Ramos (cell line): ENCODE results near the gene CAMK2B.

Experiments used
- in situ Hi-C: fragments of 300-500 bp; cut with MboI; formaldehyde crosslinking; loops from one replicate; pipeline ENCODE4 v1.14.3; 2022; ENCODE audit warnings: low sequenced_read_pairs; ENCODE audit not compliant: unreplicated experiment

Gene CAMK2B

GRCh38 chr7:44289341-44290251 lies 35.8 kb downstream of the CAMK2B start:
- in situ Hi-C loops: no loop called here

GRCh38 chr7:44288811-44289340 lies 36.5 kb downstream of the CAMK2B start:
- in situ Hi-C loops: no loop called here

GRCh38 chr7:44288381-44288685 lies 37.1 kb downstream of the CAMK2B start:
- in situ Hi-C loops: no loop called here

- in situ Hi-C loops: no loop called here
Observed at GRCh38 chr7:44287488-44288380, 37.7 kb downstream of the CAMK2B start.

GRCh38 chr7:44286618-44287487 lies 38.5 kb downstream of the CAMK2B start:
- in situ Hi-C loops: no loop called here

- in situ Hi-C loops: no loop called here
Observed at GRCh38 chr7:44286182-44286617, 39.2 kb downstream of the CAMK2B start.

- in situ Hi-C loops: no loop called here
Observed at GRCh38 chr7:44285561-44285960, 39.8 kb downstream of the CAMK2B start.

- in situ Hi-C loops: no loop called here
Observed at GRCh38 chr7:44284881-44285541, 40.4 kb downstream of the CAMK2B start.

GRCh38 chr7:44284216-44284615 lies 41.2 kb downstream of the CAMK2B start:
- in situ Hi-C loops: no loop called here

- in situ Hi-C loops: no loop called here
Observed at GRCh38 chr7:44283381-44284211, 41.8 kb downstream of the CAMK2B start.

GRCh38 chr7:44282601-44283171 lies 42.7 kb downstream of the CAMK2B start:
- in situ Hi-C loops: no loop called here

GRCh38 chr7:44281811-44282600 lies 43.4 kb downstream of the CAMK2B start:
- in situ Hi-C loops: no loop called here

- in situ Hi-C loops: no loop called here
Observed at GRCh38 chr7:44280993-44281721, 44.2 kb downstream of the CAMK2B start.

- in situ Hi-C loops: no loop called here
Observed at GRCh38 chr7:44280636-44280992, 44.8 kb downstream of the CAMK2B start.

GRCh38 chr7:44279731-44280505 lies 45.5 kb downstream of the CAMK2B start:
- in situ Hi-C loops: no loop called here

GRCh38 chr7:44279286-44279685 lies 46.1 kb downstream of the CAMK2B start:
- in situ Hi-C loops: no loop called here
